Type B pancreatic cell (in vitro differentiated cells): Measurements from ENCODE around the gene TJP2. TPM values are rescaled to one million over a fixed set of nuclear protein-coding genes. Genes with fewer than 3 reads are reported as not detected.

Experiments
- DNase-seq: peaks from one replicate; pipeline ENCODE4 v3.0.0; 2021; ENCODE audit warnings: mixed read lengths; ENCODE audit not compliant: unreplicated experiment; ENCODE audit errors: extremely low spot score
- H3K27ac Mint-ChIP-seq: 2 replicates; pipeline ENCODE4 v1.8.0; 2021; ENCODE audit warnings: mild to moderate bottlenecking, mixed read lengths
- H3K27me3 Mint-ChIP-seq: 2 replicates; pipeline ENCODE4 v1.8.0; 2021; ENCODE audit warnings: mixed read lengths
- H3K36me3 Mint-ChIP-seq: 2 replicates; pipeline ENCODE4 v1.8.0; 2021; ENCODE audit warnings: mixed read lengths
- H3K4me1 Mint-ChIP-seq: one replicate; pipeline ENCODE4 v1.8.0; 2021; ENCODE audit warnings: mixed read lengths; ENCODE audit not compliant: unreplicated experiment
- H3K4me3 Mint-ChIP-seq: 2 replicates; pipeline ENCODE4 v1.8.0; 2021; ENCODE audit warnings: mild to moderate bottlenecking, mixed read lengths
- H3K9me3 Mint-ChIP-seq: 2 replicates; pipeline ENCODE4 v1.8.0; 2021; ENCODE audit warnings: mixed read lengths
- CTCF ChIP-seq: fragments of 200-600 bp; sonication (generic); conservative IDR thresholded peaks from 2 replicates; pipeline ENCODE4 v1.5.0; 2021; ENCODE audit warnings: antibody characterized with exemption, mild to moderate bottlenecking
- total RNA-seq: library from RNA; stranded (reverse); gene quantifications from 2 replicates; pipeline ENCODE4 v1.2.1, GENCODE V29; 2021; ENCODE audit warnings: low replicate concordance

Gene TJP2
- total RNA-seq, 1 donor from 2014 or later: 85.2 TPM

GRCh38 chr9:69198521-69199220 lies 24.6 kb downstream of the TJP2 start:
- no peaks in the 10 kb centered on the region for H3K9me3 Mint-ChIP-seq
- TF ChIP-seq CTCF: no peak
- H3K4me3 Mint-ChIP-seq: no peak overlapping the region
- DNase-seq: no peak
- H3K36me3 Mint-ChIP-seq: no peaks in the 10 kb centered on the region
- H3K27me3 Mint-ChIP-seq: no peaks in the 10 kb centered on the region
- H3K4me1 Mint-ChIP-seq: peaks cover 11% of the 10 kb centered on the region
- peak overlapping the region; percentile 28 for H3K27ac Mint-ChIP-seq

GRCh38 chr9:69199769-69200470 lies 25.8 kb downstream of the TJP2 start:
- no peak for TF ChIP-seq CTCF
- Mint-ChIP-seq H3K27ac (no peak overlapping the region), H3K27me3 (no peaks in the 10 kb centered on the region), H3K4me1 (peaks cover 21% of the 10 kb centered on the region), H3K36me3 (peaks cover 5% of the 10 kb centered on the region), H3K4me3 (no peak overlapping the region), H3K9me3 (no peaks in the 10 kb centered on the region)
- no peak for DNase-seq

- Mint-ChIP-seq H3K4me1 (peaks cover 40% of the 10 kb centered on the region), H3K9me3 (no peaks in the 10 kb centered on the region), H3K36me3 (peaks cover 5% of the 10 kb centered on the region), H3K27ac (no peak overlapping the region), H3K27me3 (no peaks in the 10 kb centered on the region), H3K4me3 (no peak overlapping the region)
- DNase-seq: no peak
- no peak for TF ChIP-seq CTCF
Measured at GRCh38 chr9:69202556-69202955, 28.5 kb downstream of the TJP2 start.

- no peak for TF ChIP-seq CTCF
- H3K27ac Mint-ChIP-seq: peak overlapping the region; percentile 11
- H3K9me3 Mint-ChIP-seq: no peaks in the 10 kb centered on the region
Measured at GRCh38 chr9:69204326-69204725, 30.2 kb downstream of the TJP2 start.

GRCh38 chr9:69204849-69205248 lies 30.8 kb downstream of the TJP2 start:
- no peaks in the 10 kb centered on the region for H3K9me3 Mint-ChIP-seq
- peak overlapping the region; percentile 11 for H3K27ac Mint-ChIP-seq
- no peak for TF ChIP-seq CTCF
- H3K4me1 Mint-ChIP-seq: peaks cover 34% of the 10 kb centered on the region
- DNase-seq: no peak
- peaks cover 5% of the 10 kb centered on the region for H3K36me3 Mint-ChIP-seq
- H3K4me3 Mint-ChIP-seq: no peak overlapping the region
- H3K27me3 Mint-ChIP-seq: no peaks in the 10 kb centered on the region

More at GRCh38 chr9:69204326-69204725, 30.2 kb downstream of the TJP2 start:
- H3K36me3 Mint-ChIP-seq: peaks cover 5% of the 10 kb centered on the region
- no peak for DNase-seq
- peaks cover 37% of the 10 kb centered on the region for H3K4me1 Mint-ChIP-seq
- no peaks in the 10 kb centered on the region for H3K27me3 Mint-ChIP-seq
- H3K4me3 Mint-ChIP-seq: no peak overlapping the region
